HG02943 (cell line): ENCODE results near the gene DCLK3.
A peak's percentile ranks its signal among the peaks of the same experiment; 100 is the strongest.

Experiments used
- ATAC-seq: cut with Tn5 transposase; IDR thresholded peaks from one replicate; pipeline ENCODE4 v1.9.1; 2021; ENCODE audit warnings: mild to moderate bottlenecking, low read depth, moderate library complexity; ENCODE audit not compliant: unreplicated experiment

The DCLK3 gene

GRCh38 chr3:36709826-36710365 lies 54.5 kb downstream of the DCLK3 start:
- ATAC-seq, result no peak

- no peak for ATAC-seq
Observed at GRCh38 chr3:36709281-36709680, 55.1 kb downstream of the DCLK3 start.

GRCh38 chr3:36707623-36708409 lies 56.5 kb downstream of the DCLK3 start:
- no peak for ATAC-seq

GRCh38 chr3:36705015-36705414 lies 59.3 kb downstream of the DCLK3 start:
- ATAC-seq, result no peak

- ATAC-seq, result no peak
Observed at GRCh38 chr3:36704280-36704679, 60.1 kb downstream of the DCLK3 start.

- no peak for ATAC-seq
Observed at GRCh38 chr3:36701249-36701572, 63.1 kb downstream of the DCLK3 start.

- ATAC-seq, result peak; percentile 79
Observed at GRCh38 chr3:36700537-36701248, 63.7 kb downstream of the DCLK3 start.

- ATAC-seq, result no peak
Observed at GRCh38 chr3:36698314-36698713, 66.0 kb downstream of the DCLK3 start.

GRCh38 chr3:36697229-36698001 lies 66.9 kb downstream of the DCLK3 start:
- no peak for ATAC-seq

- no peak for ATAC-seq
Observed at GRCh38 chr3:36696799-36697198, 67.6 kb downstream of the DCLK3 start.

- ATAC-seq, result no peak
Observed at GRCh38 chr3:36695769-36696137, 68.6 kb downstream of the DCLK3 start.

GRCh38 chr3:36695113-36695768 lies 69.1 kb downstream of the DCLK3 start:
- no peak for ATAC-seq

GRCh38 chr3:36693670-36694069 lies 70.7 kb downstream of the DCLK3 start:
- ATAC-seq, result no peak

- ATAC-seq, result no peak
Observed at GRCh38 chr3:36689560-36689959, 74.8 kb downstream of the DCLK3 start.

- no peak for ATAC-seq
Observed at GRCh38 chr3:36688815-36689214, 75.5 kb downstream of the DCLK3 start.

GRCh38 chr3:36686516-36686915 lies 77.8 kb downstream of the DCLK3 start:
- ATAC-seq, result no peak

- ATAC-seq, result no peak
Observed at GRCh38 chr3:36681867-36682266, 82.5 kb downstream of the DCLK3 start.

- ATAC-seq, result no peak
Observed at GRCh38 chr3:36680952-36681351, 83.4 kb downstream of the DCLK3 start.

GRCh38 chr3:36679384-36680200 lies 84.8 kb downstream of the DCLK3 start:
- no peak for ATAC-seq
